ENCODE measurements around the gene CCL25. TPM values are rescaled to one million over a fixed set of nuclear protein-coding genes. Genes with fewer than 3 reads are reported as not detected.
A peak's percentile ranks its signal among the peaks of the same experiment; 100 is the strongest.

The CCL25 gene
- total and polyA plus RNA-seq, 9 of the 15 experiments (the other 6 are each of a cell fraction or from before 2014, with no cell fraction given): 0.15 TPM; not detected in 8

GRCh38 chr19:8110931-8111330, 58.4 kb downstream of the CCL25 start:
- Histone ChIP-seq H3K27me3 (ENCODE audit: control insufficient read depth in 2 of 2, insufficient read depth in 2 of 2, low read length in 2 of 2) (peaks cover 39 to 57% of the 10 kb centered on the region in 2 experiments), H3K36me3 (ENCODE audit: control insufficient read depth, insufficient read depth, low read length) (no peaks in the 10 kb centered on the region), H3K4me2 (ENCODE audit: insufficient read depth, low read length) (no peak overlapping the region), H4K20me1 (replicated peaks; ENCODE audit: control insufficient read depth, insufficient read depth, low read length) (0 out of 2 replicates have a peak, but pooled peaks cover 13% of the 10 kb centered on the region), H2AFZ (ENCODE audit: low read depth, low read length) (no peak overlapping the region), H3K9ac (ENCODE audit: insufficient read depth in 1 of 2, low read depth in 2 of 2, low read length in 2 of 2) (no peak overlapping the region; a peak in 1 of 4 replicates), H3K79me2 (ENCODE audit: control insufficient read depth, insufficient read depth, low read length) (no peaks in the 10 kb centered on the region), H3K4me1 (replicated peaks in 1 of 2; ENCODE audit: control insufficient read depth in 2 of 2, insufficient read depth in 2 of 2, low read length in 2 of 2) (peaks cover 0 to 5% of the 10 kb centered on the region in 2 experiments; a peak in 1 of 5 replicates), H3K4me3 (no peak overlapping the region), H3K27ac (ENCODE audit: extremely low read depth, low read depth, low read length) (no peak overlapping the region), H3K9me1 (ENCODE audit: control insufficient read depth, insufficient read depth, low read length) (peaks cover 4% of the 10 kb centered on the region), H3K9me3 (replicated peaks; ENCODE audit: control insufficient read depth, insufficient read depth, low read depth, low read length) (no peaks in the 10 kb centered on the region)
- ChIA-PET CTCF (ENCODE audit: low intra/inter-chr PET ratio) (no interaction called here), POLR2A (no interaction called here)
- TF ChIP-seq ZBTB33 (CRISPR knock-in tag; IDR thresholded peaks at IDR 0.05): no peak
- TF ChIP-seq RBM39 (optimal IDR thresholded peaks at IDR 0.05; ENCODE audit: low read depth, low read length): no peak
- no peak for TF ChIP-seq CREB1 (IDR thresholded peaks at IDR 0.05)
- TF ChIP-seq CREB1 (CRISPR knock-in tag; IDR thresholded peaks at IDR 0.05): no peak
- no peak for TF ChIP-seq HNRNPUL1 (IDR thresholded peaks at IDR 0.05; ENCODE audit: low read length)
- TF ChIP-seq NELFE (IDR thresholded peaks at IDR 0.05; ENCODE audit: insufficient read depth, insufficient read length): no peak
- no peak for TF ChIP-seq CHD1 (IDR thresholded peaks at IDR 0.05; ENCODE audit: low read length)
- TF ChIP-seq RCOR1 (IDR thresholded peaks at IDR 0.05; ENCODE audit: borderline replicate concordance in 1 of 2, low read depth in 2 of 2, low read length in 2 of 2): no peak
- no peak for TF ChIP-seq FOXM1 (IDR thresholded peaks at IDR 0.05; ENCODE audit: low read depth)
- TF ChIP-seq FOXM1 (CRISPR knock-in tag; IDR thresholded peaks at IDR 0.05; ENCODE audit: low read depth): no peak
- no peak for TF ChIP-seq CBFA2T3 (IDR thresholded peaks at IDR 0.05)
- TF ChIP-seq CCAR2 (IDR thresholded peaks at IDR 0.05; ENCODE audit: low read depth, low read length): no peak
- no peak for TF ChIP-seq PRMT5 (CRISPR knock-in tag; IDR thresholded peaks at IDR 0.05)
- TF ChIP-seq ILK (tag; IDR thresholded peaks at IDR 0.05; ENCODE audit: borderline replicate concordance, low read depth): no peak
- TF ChIP-seq XRCC4 (IDR thresholded peaks at IDR 0.05; ENCODE audit: extremely low read depth, insufficient read depth, insufficient read length): no peak
- 35% methylated on average over 15 of the region's 16 CpGs for WGBS (ENCODE audit: insufficient coverage, low coverage, missing lambda C conversion rate)
- BruUV-seq (replicated peaks): no TSS peak
- in situ Hi-C loops (cut with MboI): no loop called here
- ATAC-seq (no peak), DNase-seq (ENCODE audit: extremely low read depth in 1 of 4, low spot score in 3 of 4) (peak in 1 of 4 experiments; percentile 5), FAIRE-seq (no peak)
- intact Hi-C loops (cut with micrococcal nuclease): no loop called here
